ENCODE measurements around the gene PRIM2. TPM values are rescaled to one million over a fixed set of nuclear protein-coding genes. Genes with fewer than 3 reads are reported as not detected.
"Not testable (repeated sequence)": the region's sequence is repeated elsewhere in the genome, so short reads cannot be mapped to it uniquely, and the experiment has no call there.

Gene PRIM2
- total RNA-seq, 1 experiment from 2014 or later: 45.2 TPM

DNA sequence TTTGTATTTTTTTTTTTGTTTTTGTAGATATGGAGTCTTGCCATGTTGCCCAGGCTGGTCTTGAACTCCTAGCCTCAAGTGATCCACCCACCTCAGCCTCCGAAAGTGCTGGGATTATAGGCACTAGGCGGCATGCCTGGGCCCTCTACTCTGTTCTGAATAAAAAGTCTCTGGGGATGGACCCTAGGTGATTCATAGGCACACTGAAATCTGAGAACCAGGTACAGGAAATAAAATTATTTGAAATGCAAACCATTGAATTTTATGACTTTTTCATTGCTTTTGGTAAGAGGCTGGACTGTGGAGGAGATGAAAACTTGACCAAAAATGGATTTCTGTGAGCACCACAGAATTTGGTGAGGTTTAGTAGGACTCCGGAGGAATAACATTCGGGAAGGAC is 117.5 kb downstream of the PRIM2 start:
- no peak for DNase-seq (ENCODE audit: low spot score)
- no peaks in the 10 kb centered on the region for H3K36me3 ChIP-seq (ENCODE audit: insufficient read depth, low read length, poor library complexity, severe bottlenecking)
- ChIA-PET CTCF (no interaction called here), POLR2A (ENCODE audit: low non-redundant PET) (no interaction called here)
- TF ChIP-seq, protein P1, sequence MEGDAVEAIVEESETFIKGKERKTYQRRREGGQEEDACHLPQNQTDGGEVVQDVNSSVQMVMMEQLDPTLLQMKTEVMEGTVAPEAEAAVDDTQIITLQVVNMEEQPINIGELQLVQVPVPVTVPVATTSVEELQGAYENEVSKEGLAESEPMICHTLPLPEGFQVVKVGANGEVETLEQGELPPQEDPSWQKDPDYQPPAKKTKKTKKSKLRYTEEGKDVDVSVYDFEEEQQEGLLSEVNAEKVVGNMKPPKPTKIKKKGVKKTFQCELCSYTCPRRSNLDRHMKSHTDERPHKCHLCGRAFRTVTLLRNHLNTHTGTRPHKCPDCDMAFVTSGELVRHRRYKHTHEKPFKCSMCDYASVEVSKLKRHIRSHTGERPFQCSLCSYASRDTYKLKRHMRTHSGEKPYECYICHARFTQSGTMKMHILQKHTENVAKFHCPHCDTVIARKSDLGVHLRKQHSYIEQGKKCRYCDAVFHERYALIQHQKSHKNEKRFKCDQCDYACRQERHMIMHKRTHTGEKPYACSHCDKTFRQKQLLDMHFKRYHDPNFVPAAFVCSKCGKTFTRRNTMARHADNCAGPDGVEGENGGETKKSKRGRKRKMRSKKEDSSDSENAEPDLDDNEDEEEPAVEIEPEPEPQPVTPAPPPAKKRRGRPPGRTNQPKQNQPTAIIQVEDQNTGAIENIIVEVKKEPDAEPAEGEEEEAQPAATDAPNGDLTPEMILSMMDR (conservative IDR thresholded peaks at IDR 0.05; ENCODE audit: low read depth, low read length): no peak
- TF ChIP-seq EZH2 (IDR thresholded peaks at IDR 0.05; ENCODE audit: borderline replicate concordance, low read depth, low read length, poor library complexity, severe bottlenecking): no peak
- no peak overlapping the region for H3K27ac ChIP-seq (ENCODE audit: low read depth, low read length, poor library complexity, severe bottlenecking)
- no peaks in the 10 kb centered on the region for H3K9me3 ChIP-seq (ENCODE audit: low read depth, low read length, poor library complexity, severe bottlenecking)
- H3K4me3 ChIP-seq (ENCODE audit: low read depth, low read length, poor library complexity, severe bottlenecking): no peak overlapping the region
- intact Hi-C loops (cut with micrococcal nuclease; ENCODE audit: unreplicated experiment): no loop called here
- H3K4me1 ChIP-seq (ENCODE audit: insufficient read depth, low read length, poor library complexity, severe bottlenecking): peaks cover 17% of the 10 kb centered on the region
- no peaks in the 10 kb centered on the region for H3K27me3 ChIP-seq (replicated peaks; ENCODE audit: insufficient read depth, low read depth, low read length, poor library complexity)
- no TSS peak for BruUV-seq (replicated peaks)

DNA sequence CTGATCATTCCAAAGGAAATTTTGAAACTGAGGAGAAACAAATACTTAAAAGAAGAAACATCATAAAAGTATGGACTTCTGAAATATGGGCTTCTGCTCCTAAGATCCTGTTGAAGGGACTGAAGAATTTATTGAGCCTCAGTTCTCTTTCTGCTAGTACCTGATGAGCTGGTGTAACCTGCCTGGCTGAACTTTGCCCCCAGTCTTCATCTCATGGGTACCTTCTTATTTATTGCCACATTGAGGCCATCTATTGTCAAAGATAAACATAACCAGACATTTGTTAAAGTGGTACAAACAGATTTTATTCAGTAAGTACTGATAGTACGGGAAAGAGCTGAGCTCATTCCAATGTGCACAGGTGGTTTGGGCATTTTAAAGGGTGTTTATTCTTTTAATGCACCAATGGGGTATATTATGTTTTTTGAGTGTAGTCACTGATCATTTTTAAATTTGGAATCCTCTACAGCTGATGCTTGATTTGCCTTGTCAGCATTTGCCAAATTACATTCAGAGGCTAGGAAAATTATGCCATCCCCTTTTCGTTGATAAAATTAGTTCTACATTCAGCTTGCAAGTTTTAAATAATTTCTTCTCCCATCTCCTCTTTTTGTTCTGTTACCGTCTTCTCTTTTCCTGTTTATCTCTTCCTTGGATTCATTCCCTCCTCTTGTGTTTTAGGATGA is 118.2 kb downstream of the PRIM2 start:
- ChIA-PET CTCF (no interaction called here), POLR2A (ENCODE audit: low non-redundant PET) (no interaction called here)
- Histone ChIP-seq H3K27ac (ENCODE audit: low read depth, low read length, poor library complexity, severe bottlenecking) (no peak overlapping the region), H3K4me1 (ENCODE audit: insufficient read depth, low read length, poor library complexity, severe bottlenecking) (peaks cover 17% of the 10 kb centered on the region), H3K4me3 (ENCODE audit: low read depth, low read length, poor library complexity, severe bottlenecking) (no peak overlapping the region), H3K36me3 (ENCODE audit: insufficient read depth, low read length, poor library complexity, severe bottlenecking) (no peaks in the 10 kb centered on the region), H3K27me3 (replicated peaks; ENCODE audit: insufficient read depth, low read depth, low read length, poor library complexity) (no peaks in the 10 kb centered on the region), H3K9me3 (ENCODE audit: low read depth, low read length, poor library complexity, severe bottlenecking) (no peaks in the 10 kb centered on the region)
- TF ChIP-seq EZH2 (IDR thresholded peaks at IDR 0.05; ENCODE audit: borderline replicate concordance, low read depth, low read length, poor library complexity, severe bottlenecking): no peak
- TF ChIP-seq, protein P1 (conservative IDR thresholded peaks at IDR 0.05; ENCODE audit: low read depth, low read length): no peak
- no peak for DNase-seq (ENCODE audit: low spot score)
- BruUV-seq (replicated peaks): no TSS peak
- intact Hi-C loops (cut with micrococcal nuclease; ENCODE audit: unreplicated experiment): no loop called here

DNA sequence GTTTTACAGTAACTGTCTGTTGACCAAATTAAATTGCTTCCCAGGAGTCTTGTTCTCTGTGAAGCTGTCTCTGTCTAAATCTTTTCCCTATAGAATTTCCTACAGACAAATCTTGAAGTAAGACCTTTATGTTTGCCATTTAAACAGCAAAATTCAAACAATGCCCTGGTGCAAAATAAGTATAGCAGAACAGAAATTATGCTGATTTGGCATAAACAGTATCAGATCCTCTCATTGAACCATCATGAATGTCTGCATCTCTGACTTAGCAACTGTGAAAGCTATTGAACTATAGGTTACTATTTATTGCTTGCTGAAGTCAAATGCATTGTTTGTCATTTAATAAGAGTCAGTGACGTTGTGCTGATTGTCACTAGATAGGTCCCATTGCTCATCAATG is 123.3 kb downstream of the PRIM2 start:
- CTCF ChIA-PET; BruUV-seq (replicated peaks): not testable (repeated sequence)

DNA sequence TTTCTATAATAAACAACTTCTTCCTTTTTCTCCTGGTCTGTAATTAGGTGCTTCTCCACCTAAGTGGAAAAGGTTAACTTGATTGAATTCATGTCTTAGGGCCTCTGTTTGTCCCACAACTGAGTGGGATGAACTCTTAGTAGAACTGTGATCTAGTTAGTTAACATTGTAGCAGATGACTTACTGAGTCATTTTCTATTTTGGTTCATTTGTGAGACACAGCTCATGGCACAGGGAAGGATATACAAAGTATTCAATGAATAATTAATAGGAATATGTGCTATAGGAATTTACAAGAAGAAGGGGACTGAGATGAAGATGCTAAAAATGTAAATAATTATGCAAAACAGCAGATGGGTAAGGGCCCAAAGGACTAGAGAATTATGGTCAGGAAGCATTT is 124.7 kb downstream of the PRIM2 start:
- H3K27ac ChIP-seq (ENCODE audit: low read depth, low read length, poor library complexity, severe bottlenecking); CTCF ChIA-PET; POLR2A ChIA-PET (ENCODE audit: low non-redundant PET); H3K4me1 ChIP-seq (ENCODE audit: insufficient read depth, low read length, poor library complexity, severe bottlenecking); H3K27me3 ChIP-seq (replicated peaks; ENCODE audit: insufficient read depth, low read depth, low read length, poor library complexity); intact Hi-C loops (cut with micrococcal nuclease; ENCODE audit: unreplicated experiment); H3K9me3 ChIP-seq (ENCODE audit: low read depth, low read length, poor library complexity, severe bottlenecking); H3K36me3 ChIP-seq (ENCODE audit: insufficient read depth, low read length, poor library complexity, severe bottlenecking); BruUV-seq (replicated peaks); H3K4me3 ChIP-seq (ENCODE audit: low read depth, low read length, poor library complexity, severe bottlenecking): not testable (repeated sequence)
- peak; percentile 28 for DNase-seq (ENCODE audit: low spot score)

More for the DNA sequence above, 123.3 kb downstream of the PRIM2 start:
- POLR2A ChIA-PET (ENCODE audit: low non-redundant PET); H3K27ac ChIP-seq (ENCODE audit: low read depth, low read length, poor library complexity, severe bottlenecking); H3K4me3 ChIP-seq (ENCODE audit: low read depth, low read length, poor library complexity, severe bottlenecking); H3K36me3 ChIP-seq (ENCODE audit: insufficient read depth, low read length, poor library complexity, severe bottlenecking); intact Hi-C loops (cut with micrococcal nuclease; ENCODE audit: unreplicated experiment); DNase-seq (ENCODE audit: low spot score); H3K9me3 ChIP-seq (ENCODE audit: low read depth, low read length, poor library complexity, severe bottlenecking); H3K27me3 ChIP-seq (replicated peaks; ENCODE audit: insufficient read depth, low read depth, low read length, poor library complexity): not testable (repeated sequence)
- H3K4me1 ChIP-seq (ENCODE audit: insufficient read depth, low read length, poor library complexity, severe bottlenecking): peaks cover 14% of the 10 kb centered on the region

DNA sequence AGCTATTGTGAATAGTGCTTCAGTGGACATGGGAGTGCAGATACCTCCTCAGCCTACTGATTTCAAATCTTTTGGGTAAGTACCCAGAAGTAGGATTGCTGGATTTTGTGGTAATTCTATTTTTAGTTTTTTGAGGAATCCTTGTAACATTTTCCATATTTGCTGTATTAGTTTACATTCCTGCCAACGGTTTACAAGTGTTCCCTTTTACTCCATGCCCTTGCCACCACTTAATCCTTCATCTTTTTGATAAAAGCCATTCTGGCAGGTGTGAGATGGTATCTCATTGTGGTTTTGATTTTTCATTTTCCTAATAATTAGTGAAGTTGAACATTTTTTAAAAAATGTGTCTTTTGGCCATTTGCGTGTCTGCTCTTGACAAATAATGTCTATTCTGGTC is 125.8 kb downstream of the PRIM2 start:
- H3K4me3 ChIP-seq (ENCODE audit: low read depth, low read length, poor library complexity, severe bottlenecking); H3K36me3 ChIP-seq (ENCODE audit: insufficient read depth, low read length, poor library complexity, severe bottlenecking); H3K27me3 ChIP-seq (replicated peaks; ENCODE audit: insufficient read depth, low read depth, low read length, poor library complexity); H3K27ac ChIP-seq (ENCODE audit: low read depth, low read length, poor library complexity, severe bottlenecking); DNase-seq (ENCODE audit: low spot score); H3K4me1 ChIP-seq (ENCODE audit: insufficient read depth, low read length, poor library complexity, severe bottlenecking); BruUV-seq (replicated peaks); POLR2A ChIA-PET (ENCODE audit: low non-redundant PET); intact Hi-C loops (cut with micrococcal nuclease; ENCODE audit: unreplicated experiment); CTCF ChIA-PET; H3K9me3 ChIP-seq (ENCODE audit: low read depth, low read length, poor library complexity, severe bottlenecking): not testable (repeated sequence)

DNA sequence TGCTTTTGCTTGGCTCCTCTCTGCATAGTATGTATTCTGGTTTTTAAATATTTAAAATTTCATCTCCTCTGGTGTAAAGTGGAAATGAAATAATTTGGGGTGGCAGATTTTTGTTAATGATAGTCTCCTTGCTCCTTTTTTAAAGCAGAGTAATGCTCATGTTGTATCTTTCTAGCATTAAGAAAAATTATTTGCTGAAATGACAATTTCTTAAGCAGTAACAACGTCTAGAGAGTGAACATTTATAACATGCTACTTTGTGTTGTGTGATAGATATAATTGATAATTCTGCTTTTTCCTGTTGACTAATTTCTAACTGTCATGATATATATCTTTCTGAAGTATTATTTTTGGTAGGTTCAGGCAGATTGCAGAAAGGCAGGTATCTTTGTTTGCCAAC is 127.4 kb downstream of the PRIM2 start:
- H3K27me3 ChIP-seq (replicated peaks; ENCODE audit: insufficient read depth, low read depth, low read length, poor library complexity); H3K4me3 ChIP-seq (ENCODE audit: low read depth, low read length, poor library complexity, severe bottlenecking); H3K27ac ChIP-seq (ENCODE audit: low read depth, low read length, poor library complexity, severe bottlenecking); H3K9me3 ChIP-seq (ENCODE audit: low read depth, low read length, poor library complexity, severe bottlenecking); intact Hi-C loops (cut with micrococcal nuclease; ENCODE audit: unreplicated experiment); DNase-seq (ENCODE audit: low spot score); CTCF ChIA-PET; POLR2A ChIA-PET (ENCODE audit: low non-redundant PET); H3K36me3 ChIP-seq (ENCODE audit: insufficient read depth, low read length, poor library complexity, severe bottlenecking); H3K4me1 ChIP-seq (ENCODE audit: insufficient read depth, low read length, poor library complexity, severe bottlenecking); BruUV-seq (replicated peaks): not testable (repeated sequence)
